Measurements from ENCODE around the gene AP2A1. TPM values are rescaled to one million over a fixed set of nuclear protein-coding genes. Genes with fewer than 3 reads are reported as not detected.
A peak's percentile ranks its signal among the peaks of the same experiment; 100 is the strongest.

Gene AP2A1
- total and polyA plus RNA-seq, 10 of the 15 experiments (the other 5 are each of a cell fraction or from before 2014, with no cell fraction given), result 0.68 to 78.8 (median 33.8) TPM

GRCh38 chr19:49817964-49818648 is 51.3 kb downstream of the AP2A1 start, which contains the start of gene MED25 (continued):
- TF ChIP-seq ZBED1 (IDR thresholded peaks at IDR 0.05; ENCODE audit: borderline replicate concordance) (no peak), RELA (IDR thresholded peaks at IDR 0.05; ENCODE audit: borderline replicate concordance, partially characterized antibody) (peak; percentile 59), TAF1 (IDR thresholded peaks at IDR 0.05; ENCODE audit: borderline replicate concordance, low read depth, low read length) (peak; percentile 21; the same call in 1 of the 2 replicates), BHLHE40 (IDR thresholded peaks at IDR 0.05; ENCODE audit: borderline replicate concordance in 1 of 2, low read depth in 2 of 2, low read length in 1 of 2) (peak in 1 of 2 experiments; percentile 71; a peak in 2 of 4 replicates), STAT1 (conservative IDR thresholded peaks at IDR 0.05) (peak; percentile 94; the same call in 1 of the 2 replicates), HCFC1 (IDR thresholded peaks at IDR 0.05; ENCODE audit: low read length) (peak; percentile 79), SIX5 (IDR thresholded peaks at IDR 0.05; ENCODE audit: low read depth, low read length, severe bottlenecking) (peak; percentile 72), POLR2A (IDR thresholded peaks at IDR 0.05; ENCODE audit: low read depth, low read length) (peak; percentile 89), SPI1 (IDR thresholded peaks at IDR 0.05; ENCODE audit: borderline replicate concordance, insufficient read depth, low read depth, low read length) (0 out of 2 replicates have a peak, but pooled peaks have one; percentile 35), ZNF207 (IDR thresholded peaks at IDR 0.05; ENCODE audit: borderline replicate concordance) (peak; percentile 80; the same call in 1 of the 2 replicates), IKZF1 (conservative IDR thresholded peaks at IDR 0.05) (peak; percentile 92), IKZF2 (IDR thresholded peaks at IDR 0.05) (no peak), RUNX3 (IDR thresholded peaks at IDR 0.05; ENCODE audit: low read length) (peak; percentile 69), NR2C1 (IDR thresholded peaks at IDR 0.05) (peak; percentile 91), LARP7 (IDR thresholded peaks at IDR 0.05) (peak; percentile 88), RAD51 (IDR thresholded peaks at IDR 0.05) (no peak), IRF3 (IDR thresholded peaks at IDR 0.05) (no peak), RB1 (IDR thresholded peaks at IDR 0.05; ENCODE audit: borderline replicate concordance) (peak; percentile 77)
- TF ChIP-seq, protein P1, sequence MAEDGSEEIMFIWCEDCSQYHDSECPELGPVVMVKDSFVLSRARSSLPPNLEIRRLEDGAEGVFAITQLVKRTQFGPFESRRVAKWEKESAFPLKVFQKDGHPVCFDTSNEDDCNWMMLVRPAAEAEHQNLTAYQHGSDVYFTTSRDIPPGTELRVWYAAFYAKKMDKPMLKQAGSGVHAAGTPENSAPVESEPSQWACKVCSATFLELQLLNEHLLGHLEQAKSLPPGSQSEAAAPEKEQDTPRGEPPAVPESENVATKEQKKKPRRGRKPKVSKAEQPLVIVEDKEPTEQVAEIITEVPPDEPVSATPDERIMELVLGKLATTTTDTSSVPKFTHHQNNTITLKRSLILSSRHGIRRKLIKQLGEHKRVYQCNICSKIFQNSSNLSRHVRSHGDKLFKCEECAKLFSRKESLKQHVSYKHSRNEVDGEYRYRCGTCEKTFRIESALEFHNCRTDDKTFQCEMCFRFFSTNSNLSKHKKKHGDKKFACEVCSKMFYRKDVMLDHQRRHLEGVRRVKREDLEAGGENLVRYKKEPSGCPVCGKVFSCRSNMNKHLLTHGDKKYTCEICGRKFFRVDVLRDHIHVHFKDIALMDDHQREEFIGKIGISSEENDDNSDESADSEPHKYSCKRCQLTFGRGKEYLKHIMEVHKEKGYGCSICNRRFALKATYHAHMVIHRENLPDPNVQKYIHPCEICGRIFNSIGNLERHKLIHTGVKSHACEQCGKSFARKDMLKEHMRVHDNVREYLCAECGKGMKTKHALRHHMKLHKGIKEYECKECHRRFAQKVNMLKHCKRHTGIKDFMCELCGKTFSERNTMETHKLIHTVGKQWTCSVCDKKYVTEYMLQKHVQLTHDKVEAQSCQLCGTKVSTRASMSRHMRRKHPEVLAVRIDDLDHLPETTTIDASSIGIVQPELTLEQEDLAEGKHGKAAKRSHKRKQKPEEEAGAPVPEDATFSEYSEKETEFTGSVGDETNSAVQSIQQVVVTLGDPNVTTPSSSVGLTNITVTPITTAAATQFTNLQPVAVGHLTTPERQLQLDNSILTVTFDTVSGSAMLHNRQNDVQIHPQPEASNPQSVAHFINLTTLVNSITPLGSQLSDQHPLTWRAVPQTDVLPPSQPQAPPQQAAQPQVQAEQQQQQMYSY (CRISPR knock-in tag; IDR thresholded peaks at IDR 0.05), result no peak
- TF ChIP-seq, protein P2, sequence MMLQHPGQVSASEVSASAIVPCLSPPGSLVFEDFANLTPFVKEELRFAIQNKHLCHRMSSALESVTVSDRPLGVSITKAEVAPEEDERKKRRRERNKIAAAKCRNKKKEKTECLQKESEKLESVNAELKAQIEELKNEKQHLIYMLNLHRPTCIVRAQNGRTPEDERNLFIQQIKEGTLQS (IDR thresholded peaks at IDR 0.05; ENCODE audit: borderline replicate concordance, extremely low read depth, low read depth, low read length), result no peak
- TF ChIP-seq, protein P3, sequence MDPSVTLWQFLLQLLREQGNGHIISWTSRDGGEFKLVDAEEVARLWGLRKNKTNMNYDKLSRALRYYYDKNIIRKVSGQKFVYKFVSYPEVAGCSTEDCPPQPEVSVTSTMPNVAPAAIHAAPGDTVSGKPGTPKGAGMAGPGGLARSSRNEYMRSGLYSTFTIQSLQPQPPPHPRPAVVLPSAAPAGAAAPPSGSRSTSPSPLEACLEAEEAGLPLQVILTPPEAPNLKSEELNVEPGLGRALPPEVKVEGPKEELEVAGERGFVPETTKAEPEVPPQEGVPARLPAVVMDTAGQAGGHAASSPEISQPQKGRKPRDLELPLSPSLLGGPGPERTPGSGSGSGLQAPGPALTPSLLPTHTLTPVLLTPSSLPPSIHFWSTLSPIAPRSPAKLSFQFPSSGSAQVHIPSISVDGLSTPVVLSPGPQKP (IDR thresholded peaks at IDR 0.05; ENCODE audit: low read depth, low read length), result 0 out of 2 replicates have a peak, but pooled peaks have one; percentile 17
- TF ChIP-seq, protein P4, sequence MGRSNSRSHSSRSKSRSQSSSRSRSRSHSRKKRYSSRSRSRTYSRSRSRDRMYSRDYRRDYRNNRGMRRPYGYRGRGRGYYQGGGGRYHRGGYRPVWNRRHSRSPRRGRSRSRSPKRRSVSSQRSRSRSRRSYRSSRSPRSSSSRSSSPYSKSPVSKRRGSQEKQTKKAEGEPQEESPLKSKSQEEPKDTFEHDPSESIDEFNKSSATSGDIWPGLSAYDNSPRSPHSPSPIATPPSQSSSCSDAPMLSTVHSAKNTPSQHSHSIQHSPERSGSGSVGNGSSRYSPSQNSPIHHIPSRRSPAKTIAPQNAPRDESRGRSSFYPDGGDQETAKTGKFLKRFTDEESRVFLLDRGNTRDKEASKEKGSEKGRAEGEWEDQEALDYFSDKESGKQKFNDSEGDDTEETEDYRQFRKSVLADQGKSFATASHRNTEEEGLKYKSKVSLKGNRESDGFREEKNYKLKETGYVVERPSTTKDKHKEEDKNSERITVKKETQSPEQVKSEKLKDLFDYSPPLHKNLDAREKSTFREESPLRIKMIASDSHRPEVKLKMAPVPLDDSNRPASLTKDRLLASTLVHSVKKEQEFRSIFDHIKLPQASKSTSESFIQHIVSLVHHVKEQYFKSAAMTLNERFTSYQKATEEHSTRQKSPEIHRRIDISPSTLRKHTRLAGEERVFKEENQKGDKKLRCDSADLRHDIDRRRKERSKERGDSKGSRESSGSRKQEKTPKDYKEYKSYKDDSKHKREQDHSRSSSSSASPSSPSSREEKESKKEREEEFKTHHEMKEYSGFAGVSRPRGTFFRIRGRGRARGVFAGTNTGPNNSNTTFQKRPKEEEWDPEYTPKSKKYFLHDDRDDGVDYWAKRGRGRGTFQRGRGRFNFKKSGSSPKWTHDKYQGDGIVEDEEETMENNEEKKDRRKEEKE (IDR thresholded peaks at IDR 0.05), result no peak

Measured in GM12878 (cell line).